ENCODE results near the gene RTP5.
"Not testable (repeated sequence)": the region's sequence is repeated elsewhere in the genome, so short reads cannot be mapped to it uniquely, and the experiment has no call there.

Gene RTP5

DNA sequence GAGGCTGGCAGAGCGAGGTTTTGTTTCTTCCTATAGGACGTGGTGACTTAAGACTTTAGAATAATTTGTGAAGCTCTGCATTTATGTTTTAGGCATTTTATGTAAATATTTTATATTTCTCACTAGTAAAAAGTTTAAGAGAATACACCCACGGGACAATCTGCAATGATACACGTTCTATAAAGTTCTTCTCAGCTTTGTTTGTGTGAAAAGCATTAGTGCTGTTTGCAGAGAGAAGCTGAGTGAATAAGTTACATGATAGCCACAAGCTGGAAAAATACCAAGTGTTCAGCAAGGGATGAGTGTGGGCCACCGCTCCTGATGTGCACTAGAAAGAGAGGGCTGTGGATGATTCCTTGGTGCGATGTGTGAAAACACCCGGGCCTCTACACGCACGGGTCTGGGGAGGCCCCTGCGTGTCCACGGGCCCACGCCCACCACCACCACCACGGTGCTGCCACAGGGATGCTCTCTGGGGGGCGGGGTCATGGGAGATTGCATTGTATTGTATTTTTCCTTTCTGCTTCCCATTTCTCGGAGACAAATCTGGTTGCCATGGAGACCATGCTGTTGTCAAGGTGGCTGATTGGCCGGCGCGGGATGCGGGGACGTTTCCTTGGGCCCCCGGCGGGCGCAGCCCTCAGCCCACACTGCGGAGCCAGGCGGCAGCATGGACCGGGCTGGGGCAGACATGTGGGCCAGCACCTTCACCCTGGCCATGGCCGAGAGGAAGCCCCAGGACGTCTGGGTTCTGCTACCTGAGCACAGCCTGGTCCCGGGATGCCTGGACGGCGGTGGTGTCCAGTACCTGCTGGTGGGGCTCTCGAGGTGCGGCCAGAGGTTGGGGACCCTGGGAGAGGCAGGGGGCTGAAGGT lies at the start of gene RTP5:
Gene RTP5, plus strand, starts transcription at position 643 of the 875 bp plus-strand sequence. Its CDS starts 28 bp downstream, at position 671.
- no peak for DNase-seq

DNA sequence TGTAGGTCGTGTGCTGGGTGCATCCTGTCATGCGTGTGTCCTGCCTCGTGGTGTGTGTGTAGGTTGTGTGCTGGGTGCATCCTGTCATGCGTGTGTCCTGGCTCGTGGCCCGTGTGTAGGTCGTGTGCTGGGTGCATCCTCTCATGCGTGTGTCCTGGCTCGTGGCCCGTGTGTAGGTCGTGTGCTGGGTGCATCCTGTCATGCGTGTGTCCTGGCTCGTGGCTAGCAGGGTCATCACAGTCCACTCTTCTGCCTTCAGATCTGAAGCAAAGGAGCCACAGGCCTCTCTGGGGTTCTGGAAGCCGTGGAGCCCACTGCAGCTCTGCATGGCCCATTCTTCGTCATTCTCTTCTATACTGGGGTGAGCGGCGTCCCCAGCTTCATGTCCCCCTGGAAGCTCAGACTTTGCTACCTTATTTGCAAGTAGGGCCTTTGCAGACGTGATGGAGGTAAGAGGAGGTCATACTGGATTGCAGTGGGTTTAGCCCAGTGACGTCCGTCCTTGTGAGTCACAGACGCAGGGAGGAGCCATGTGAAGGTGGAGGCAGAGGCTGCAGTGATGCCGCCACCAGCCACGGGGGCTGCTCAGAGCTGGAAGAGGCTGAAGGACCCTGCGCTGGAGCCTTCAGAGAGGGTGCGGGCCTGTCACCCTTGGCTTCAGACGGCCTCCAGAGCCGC lies 49.4 kb upstream of the RTP5 start:
- not testable (repeated sequence) for DNase-seq

DNA sequence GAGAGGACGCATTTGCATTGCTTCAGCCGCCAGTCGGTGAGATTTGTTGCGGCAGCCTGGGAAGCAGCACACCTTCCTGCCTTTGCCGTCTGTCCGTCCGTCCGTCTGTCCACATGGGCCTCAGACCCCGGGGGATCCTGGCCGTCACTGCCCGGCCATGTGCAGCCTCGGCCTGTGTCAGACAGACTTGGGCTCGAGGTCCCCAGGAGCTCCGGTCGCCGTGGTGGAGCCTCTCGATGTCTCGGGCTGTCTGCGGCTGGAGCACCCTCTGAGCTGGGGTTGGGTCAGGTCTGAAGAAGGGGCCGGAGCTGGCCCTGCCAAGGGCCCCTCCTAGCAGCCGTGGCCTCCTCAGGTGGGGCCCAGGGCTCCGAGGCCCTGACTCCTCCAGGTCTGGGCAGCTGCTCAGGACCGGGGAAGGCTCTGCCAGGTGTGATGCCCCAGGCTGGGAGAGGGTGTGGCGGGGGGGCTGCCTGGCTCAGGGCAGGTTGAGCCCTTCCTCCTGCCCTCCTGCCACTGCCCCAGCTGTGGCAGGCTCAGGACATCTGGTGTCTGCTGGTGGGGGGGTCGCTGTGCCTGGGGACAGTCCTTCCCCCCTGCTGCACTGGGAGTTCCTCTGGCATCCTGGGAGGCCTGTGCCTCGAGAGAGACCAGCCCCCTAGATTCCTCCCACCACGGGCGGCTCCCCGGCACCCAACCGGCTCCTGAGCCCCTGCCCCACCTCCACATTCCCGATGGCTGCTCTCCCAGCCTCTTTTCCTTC lies 48.7 kb upstream of the RTP5 start:
- no peak for DNase-seq

DNA sequence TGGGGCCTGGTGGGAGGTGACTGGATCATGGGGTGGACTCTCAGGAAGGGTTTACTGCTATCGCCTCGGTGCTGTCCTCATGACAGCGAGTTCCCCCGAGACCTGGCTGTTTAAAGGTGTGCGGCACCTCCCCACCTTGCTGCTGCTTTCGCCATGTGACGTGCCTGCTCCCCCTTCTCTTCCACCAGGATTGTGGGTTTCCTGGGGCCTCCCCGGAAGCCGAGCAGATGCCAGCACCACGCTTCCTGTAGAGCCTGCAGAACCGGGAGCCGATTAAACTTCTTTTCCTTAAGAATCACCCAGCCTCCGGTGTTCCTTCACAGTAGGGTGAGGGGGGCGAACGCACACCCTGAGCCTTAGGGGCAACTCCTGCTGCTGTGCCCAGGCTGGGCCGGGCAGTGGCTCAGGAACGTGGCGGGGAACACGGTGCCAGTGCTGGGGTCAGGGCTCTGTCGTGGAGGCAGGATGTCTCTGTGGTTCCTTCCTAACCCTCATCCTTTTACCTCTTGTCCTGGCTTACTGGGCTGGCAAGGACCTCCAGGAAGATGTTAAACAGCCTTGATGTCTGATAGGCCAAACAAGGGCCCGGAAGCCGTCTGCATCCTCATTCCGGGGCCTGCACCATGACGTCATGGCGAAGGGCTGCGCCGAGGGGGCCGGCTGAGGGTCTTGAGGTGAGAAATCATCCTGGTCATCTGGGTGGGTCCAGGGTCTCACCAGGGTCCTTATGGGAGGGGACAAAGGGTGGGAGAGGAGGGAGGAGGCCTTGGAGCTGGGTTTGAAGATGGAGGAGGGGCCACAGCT lies 47.9 kb upstream of the RTP5 start:
- no peak for DNase-seq

DNA sequence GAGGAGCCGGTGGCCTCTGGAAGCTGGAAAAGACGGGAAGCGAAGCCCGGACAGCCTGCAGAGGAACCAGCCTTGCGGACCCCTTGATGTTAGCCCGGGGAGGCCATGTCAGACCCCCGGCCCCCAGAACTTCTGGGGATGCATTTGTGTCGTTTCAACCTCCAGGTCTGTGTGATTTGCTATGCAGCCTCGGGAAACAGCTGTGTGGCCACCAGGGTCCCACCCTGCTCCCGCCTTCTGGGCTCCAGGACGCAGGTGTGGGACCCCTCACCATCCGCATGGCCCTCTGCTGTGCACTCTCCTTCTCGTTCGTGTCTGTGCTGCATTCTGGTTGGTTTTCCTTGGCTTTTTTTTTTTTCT lies 47.3 kb upstream of the RTP5 start:
- no peak for DNase-seq

DNA sequence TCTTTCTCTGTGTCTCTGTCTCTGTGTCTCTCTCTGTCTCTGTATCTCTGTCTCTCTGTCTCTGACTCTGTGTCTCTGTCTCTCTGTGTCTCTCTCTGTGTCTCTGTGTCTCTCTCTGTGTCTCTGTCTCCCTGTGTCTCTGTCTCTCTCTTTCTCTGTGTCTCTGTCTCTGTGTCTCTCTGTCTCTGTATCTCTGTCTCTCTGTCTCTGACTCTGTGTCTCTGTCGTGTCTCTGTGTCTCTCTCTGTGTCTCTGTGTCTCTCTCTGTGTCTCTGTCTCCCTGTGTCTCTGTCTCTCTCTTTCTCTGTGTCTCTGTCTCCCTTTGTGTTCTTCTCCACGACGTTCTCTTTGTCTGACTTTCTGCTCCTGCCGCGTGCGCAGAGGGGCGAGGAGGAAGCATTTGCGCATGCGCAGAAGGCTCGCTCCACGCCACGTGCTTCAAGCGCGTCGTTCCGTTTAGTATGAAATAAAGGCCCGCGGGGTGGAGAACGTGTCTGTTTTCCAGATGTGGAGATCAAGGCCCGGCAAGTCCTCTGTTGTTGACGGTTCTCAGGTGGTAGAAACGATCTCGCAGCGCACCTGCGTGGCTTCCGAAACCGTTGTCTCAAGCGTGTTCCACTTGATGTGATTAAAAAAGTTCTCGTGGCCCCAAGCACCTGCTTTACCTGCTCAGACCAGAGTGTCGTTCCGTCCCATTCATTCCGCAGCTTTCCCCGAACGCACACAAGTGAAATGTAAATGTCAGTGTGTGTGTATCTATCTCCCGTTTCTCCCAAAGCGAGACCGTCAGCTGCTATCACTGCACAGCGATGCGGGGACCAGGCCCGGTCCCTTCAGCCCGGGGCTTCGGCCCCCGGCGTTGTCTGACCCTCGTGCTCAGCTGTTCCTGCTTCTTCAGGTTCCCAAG lies 45.7 kb upstream of the RTP5 start:
- not testable (repeated sequence) for DNase-seq

DNA sequence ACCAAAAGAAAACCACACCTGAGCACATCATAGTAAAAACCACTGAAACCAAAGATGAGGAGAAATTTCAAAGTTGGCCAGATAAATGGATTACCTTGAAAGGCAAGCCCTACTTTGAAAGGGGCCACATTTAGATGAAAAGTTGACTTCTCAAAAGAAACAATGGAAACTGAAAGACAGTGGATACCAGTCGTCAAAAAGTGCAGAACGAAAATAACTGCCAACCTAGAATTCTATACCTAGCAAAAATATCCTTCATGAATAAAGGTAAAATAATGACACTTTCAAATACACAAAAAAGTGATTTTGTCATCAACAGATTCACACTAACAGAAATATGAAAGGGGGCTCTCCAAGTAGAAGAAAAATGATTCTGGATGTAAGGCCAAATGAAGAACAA lies 42.1 kb upstream of the RTP5 start:
- DNase-seq = no peak

DNA sequence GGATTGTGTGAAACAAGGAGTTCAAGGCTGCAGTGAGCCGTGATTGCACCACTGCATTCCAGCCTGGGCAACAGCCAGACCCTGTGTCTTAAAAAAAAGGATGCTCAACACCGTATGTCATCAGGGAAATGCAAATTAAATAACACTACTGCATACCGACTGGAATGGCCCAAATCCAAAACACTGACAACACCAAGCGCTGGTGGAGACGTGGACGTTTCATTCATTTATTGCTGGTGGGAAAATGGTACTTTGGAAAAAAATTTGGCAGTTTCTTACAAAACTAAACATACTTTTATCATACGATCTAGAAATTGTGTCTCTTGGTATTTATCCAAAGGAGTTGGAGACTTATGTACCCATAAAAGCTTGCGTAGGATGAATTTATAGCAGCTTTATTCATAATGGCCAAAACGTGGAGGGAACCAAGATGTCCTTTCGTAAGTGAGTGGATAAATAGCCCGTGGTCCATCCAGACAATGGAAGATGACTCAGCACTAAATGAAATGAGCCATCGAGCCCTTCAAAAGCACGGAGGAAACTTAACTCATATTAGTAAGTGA lies 36.3 kb upstream of the RTP5 start:
- no peak for DNase-seq

DNA sequence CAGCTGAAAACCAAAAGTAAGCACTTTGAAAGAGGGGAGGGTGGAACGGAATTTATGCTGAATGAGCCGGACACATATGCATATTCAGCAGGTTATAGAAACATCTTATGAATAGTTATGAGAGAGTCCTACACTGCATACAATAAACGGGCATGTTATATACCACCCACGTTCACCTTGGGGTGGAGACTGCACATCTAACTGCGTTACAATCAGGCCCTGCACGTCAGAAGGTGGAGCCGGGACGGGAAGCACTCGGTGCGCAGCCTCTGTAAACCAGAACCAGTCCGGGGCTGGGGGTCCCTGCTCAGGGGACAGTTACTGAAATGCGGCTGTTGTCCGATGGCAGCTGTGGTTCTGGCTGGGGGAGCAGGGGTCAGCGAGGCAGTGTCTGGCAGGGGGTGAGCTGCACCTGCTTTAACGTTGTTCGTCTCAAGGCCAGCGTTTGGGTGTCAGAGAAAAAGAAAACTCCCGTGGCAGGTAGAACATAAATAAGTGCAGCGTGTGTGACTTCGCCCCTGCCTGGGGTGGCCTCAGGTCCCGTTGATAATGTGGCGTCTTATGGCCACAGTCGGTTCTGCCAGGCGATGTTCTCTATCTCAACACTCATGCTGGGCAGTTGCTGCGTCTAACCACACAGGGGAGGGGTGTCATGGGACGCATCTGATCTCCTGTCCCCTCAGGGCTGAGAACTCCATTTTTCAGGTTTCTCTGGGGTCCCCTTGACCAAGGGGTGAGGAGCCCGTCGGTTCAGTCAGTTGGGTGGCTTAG lies 35.6 kb upstream of the RTP5 start:
- DNase-seq = not testable (repeated sequence)

DNA sequence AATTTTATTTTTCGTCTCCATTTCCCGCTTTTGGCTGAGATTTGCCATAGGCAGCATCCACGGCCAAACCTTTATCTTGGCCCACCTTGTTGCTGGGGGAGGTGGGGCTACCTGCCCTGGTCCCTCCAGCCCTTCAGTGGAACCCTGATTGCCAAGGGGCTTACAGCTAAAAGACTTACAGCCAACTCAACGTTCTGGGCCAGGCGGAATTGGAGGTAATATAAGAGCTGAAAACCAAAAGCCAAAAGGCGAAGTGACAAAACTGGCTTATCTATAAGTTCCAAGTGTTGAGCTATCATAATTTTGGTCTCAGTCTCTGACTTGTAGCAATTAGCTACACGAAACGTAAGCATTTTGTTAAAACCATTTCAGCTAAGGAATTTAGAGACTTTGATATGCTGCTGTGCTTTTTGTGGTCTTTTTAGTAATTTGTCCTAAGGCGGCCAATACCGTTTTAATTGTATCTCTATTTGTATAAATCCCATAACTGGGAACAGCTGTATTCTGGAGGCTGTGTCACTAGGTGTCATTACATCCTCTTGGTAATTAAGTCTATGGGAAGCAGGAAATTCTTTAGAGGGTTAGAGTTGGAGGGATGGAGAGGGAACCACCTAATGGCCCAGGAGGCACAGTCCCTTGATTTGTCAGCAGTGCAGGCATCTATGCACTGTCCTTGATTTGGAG lies 34.9 kb upstream of the RTP5 start:
- DNase-seq = no peak

DNA sequence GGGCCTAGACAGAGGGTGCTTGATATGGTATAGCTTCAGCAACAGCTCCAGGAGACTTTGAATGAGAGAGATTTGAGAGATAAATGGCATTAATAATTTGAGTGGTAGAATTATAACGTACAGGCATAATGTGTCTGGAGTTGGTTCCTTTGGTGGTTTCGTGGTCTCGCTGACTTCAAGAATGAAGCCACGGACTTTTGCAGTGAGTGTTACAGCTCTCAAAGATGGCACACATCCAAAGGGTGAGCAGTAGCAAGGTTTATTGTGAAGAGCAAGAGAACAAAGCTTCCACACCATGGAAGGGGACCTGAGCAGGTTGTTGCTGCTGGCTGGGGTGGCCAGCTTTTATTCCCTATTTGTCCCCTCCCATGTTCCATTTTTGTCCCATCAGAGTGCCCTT lies 33.9 kb upstream of the RTP5 start:
- no peak for DNase-seq

DNA sequence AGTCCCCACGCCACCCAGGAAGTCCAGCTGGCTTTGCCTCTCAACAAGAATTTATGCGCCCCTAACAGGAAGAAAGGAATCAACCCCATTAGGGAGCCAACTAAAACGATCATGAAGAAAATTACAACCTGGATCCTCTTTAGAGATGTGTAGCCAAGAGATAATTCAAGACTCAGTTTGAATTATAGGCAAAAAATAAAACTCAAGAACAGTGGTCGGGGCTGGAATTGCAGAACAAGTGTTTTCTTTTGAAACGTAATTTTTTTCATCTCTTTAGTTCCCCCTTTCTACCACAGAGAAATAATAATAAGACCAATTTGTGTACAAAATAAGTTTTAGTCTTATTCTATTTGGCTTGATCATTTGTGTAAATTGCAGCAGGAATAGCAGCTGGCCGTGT lies 33.2 kb upstream of the RTP5 start:
- no peak for DNase-seq

DNA sequence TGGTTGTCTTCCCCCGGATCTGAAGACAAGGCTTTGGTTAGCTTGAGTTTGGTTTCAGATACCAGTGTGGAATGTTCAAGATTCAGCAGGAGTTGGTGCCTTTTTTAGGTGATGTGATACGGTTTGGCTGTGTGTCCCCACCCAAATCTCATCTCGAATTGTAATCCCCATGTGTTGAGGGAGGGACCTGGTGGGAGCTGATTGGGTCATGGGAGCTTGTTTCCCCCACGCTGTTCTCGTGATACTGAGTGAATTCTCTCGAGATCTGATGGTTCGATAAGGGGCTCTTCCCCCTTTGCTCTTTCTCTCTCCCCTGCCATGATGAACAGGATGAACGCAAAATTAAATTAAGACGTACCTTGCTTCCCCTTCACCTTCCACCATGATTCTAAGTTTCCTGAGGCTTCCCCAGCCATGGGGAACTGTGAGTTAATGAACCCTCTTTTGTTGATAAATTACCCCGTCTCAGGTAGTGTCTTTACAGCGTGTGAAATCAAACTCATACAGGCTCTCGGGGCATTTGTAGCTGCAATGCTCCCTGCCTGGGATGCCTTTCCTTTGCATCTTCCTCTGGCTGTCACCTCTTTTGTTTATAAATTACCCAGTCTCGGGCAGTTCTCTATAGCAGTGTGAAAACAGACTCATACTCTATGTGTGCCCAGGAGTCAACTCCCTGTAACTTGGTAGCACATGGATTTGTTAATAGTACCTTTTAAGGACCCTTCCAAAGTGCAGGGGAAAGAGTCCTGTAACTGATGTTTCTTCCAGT lies 32.1 kb upstream of the RTP5 start:
- DNase-seq = no peak

DNA sequence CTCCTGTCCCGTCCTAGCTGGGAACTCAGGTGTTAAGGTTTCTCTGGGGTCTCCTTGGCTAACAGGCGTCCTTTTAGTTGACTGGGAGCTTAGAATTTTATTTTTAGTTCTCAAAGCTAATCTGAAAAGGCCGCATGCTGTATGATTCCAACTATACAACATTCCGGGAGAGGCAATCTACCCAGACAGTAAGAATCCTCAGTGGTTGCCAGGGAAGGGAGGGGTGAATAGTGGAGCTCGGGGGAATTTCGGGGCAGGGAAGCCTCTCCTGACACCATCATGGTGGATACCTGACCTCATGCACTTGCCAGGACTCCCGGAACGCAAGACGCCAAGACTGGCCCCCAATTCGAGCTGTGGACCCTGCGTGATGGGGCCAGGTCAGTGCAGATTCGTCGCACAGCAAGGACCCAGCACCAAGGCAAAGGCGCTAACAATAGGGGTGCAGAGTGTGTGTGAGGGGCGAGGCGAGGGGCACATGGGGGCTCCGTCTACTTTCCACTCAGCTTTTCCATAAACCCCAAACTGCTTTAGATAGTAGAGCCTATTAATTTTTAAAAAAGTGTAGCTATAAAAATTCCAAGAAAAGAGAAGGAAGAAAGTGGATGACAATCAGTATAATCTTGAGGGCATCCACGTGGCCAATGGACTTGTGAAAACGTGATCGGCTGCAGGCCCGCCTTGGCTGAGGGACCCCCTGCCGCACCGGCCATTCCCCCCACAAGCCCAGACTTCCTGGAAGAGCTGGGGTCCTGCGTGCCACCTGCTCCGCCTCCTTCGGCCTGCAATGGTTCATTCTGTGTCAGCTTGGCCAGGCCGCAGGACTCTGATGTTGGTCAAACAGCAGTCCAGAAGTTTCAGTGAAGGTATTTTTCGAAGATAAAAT lies 28.1 kb upstream of the RTP5 start:
- DNase-seq = no peak

DNA sequence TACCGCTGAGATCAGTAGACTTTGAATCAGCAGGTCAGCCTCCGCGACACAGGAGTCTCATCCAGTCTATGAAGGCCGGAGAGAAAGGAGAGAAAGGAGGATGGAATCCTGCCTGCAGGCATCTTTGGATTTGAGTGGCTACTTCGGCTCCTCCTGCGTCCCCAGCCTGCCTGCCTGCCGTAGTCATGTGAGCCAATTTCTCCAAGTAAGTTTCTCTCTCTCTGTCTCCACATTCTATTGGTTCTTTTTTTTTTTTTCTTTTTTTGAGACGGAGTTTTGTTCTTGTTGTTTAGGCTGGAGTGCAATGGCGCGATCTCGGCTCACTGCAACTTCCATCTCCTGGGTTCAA lies 27.5 kb upstream of the RTP5 start:
- no peak for DNase-seq

DNA sequence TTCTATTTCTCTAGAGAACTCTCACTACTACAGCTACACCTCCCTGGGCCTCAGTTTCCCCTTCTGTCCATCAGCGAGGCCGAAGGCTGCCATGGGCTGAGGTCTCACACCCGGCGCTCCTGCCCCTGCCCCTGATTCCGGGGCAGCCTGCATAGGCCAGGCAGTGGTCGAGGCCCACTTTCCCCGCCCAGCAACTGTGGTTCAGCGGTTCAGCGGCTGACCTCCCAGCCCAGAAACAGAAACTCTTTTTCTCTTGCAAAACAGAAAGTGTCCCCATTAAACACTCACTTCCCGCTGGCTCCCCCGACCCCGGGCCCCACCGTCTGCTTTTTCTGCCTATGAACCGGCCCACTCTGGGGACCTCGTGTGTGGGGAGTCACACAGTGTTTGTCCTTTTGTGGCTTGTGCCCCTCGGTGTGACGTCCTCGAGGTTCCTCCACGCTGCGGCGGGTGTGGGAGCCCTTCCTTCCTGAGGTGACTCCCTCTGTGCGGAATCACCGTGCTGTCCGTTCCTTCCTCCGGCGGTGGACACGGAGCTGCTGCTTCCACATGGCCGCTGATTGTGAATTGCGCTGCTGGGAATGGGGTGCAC lies 26.8 kb upstream of the RTP5 start:
- DNase-seq = no peak

DNA sequence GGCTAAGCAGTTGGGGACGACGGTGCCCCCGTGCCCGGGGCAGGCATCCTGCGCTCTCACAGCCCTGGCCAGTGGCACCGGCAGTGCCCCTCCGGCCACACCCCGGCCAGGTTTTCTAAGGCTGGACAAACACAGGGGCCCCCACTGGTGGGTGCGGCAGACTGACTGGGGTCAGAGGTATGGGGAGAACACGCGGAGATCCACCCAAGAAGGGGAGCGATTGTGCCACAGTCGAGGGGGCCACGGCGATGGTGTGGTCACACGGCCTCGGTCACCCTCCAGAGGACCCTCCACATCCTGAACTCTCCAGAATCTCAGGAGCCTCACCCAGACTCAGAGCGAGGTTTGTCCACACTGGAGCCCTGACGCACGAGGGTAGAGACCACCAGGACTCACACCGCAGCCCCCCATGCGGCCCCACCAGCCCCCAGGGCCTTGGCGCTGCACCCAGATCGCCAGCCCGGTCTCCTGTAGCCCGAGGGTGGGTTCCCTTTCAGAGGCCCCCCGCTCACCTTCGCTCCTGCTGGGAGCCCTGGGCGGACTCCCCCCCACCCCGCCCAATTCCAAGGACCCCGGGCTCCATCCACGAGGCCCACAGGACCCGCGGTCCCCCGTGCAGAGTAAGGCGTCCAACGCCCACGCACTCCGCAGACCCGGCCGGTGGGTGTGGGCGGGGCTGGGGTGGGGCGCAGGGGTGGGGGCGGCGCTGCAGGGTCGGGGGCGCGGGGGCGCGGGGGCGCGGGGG lies 26.0 kb upstream of the RTP5 start:
- DNase-seq = no peak

Data from left hindlimb (tissue), 1 donor.